Airway epithelial cell (primary cell): ENCODE results near the gene RHOB. TPM values are rescaled to one million over a fixed set of nuclear protein-coding genes. Genes with fewer than 3 reads are reported as not detected.

Experiments used
- total RNA-seq: library from RNA; depleted of rRNA; stranded (reverse); fragments of >200 nt; gene quantifications from 2 replicates; pipeline ENCODE4 v1.2.3, GENCODE V29; 2015

RHOB gene
- 92.3 and 100 TPM in 2 replicates for total RNA-seq

DNA sequence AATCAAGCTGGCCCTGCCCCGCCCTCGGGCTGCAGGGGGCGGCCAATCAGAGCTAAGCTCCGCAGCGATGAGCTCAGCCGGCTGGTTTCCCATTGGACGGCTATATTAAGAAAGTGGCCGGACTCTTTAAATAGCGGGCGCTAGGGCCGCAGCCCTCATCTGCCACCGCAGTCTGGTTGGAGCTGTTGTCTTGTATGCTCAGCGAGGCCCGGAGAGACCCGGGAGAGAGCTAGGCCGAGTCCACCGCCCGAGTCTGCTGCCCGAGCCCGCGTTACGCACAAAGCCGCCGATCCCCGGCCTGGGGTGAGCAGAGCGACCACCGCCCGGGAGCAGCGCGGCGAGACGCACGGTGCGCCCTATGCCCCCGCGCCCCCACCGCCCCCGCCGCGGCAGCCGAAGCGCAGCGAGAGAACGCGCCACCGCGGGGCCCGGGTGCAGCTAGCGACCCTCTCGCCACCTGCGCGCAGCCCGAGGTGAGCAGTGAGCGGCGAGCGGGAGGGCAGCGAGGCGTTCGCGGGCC is at the start of gene RHOB:
Gene RHOB, plus strand, starts transcription at position 158 of the 520 bp plus-strand sequence. CDS start 392 bp downstream, outside the sequence.

Other genes starting within 250 kb of the RHOB start
- 909 and 1,110 TPM in 2 replicates for gene SDC1, start 221.9 kb upstream of the RHOB start, total RNA-seq
- 22.0 and 23.6 TPM in 2 replicates for gene PUM2, start 96.2 kb upstream of the RHOB start, total RNA-seq
- 22.4 and 22.9 TPM in 2 replicates for gene HS1BP3, start 204.0 kb downstream of the RHOB start, total RNA-seq
- 0.07 and 0.14 TPM in 2 replicates for gene GDF7, start 220.1 kb downstream of the RHOB start, total RNA-seq